ENCODE measurements around the gene TPSB2.

The TPSB2 gene

GRCh38 chr16:1211451-1212268, 18.3 kb downstream of the TPSB2 start:
- H3K27ac ChIP-seq (ENCODE audit: low read length), result no peak overlapping the region
- no peaks in the 10 kb centered on the region for H3K36me3 ChIP-seq (replicated peaks; ENCODE audit: insufficient read depth, low read length)
- no peak overlapping the region for H3K4me3 ChIP-seq (ENCODE audit: low read length)
- H3K79me2 ChIP-seq (ENCODE audit: low read length), result no peaks in the 10 kb centered on the region
- H3K27me3 ChIP-seq (replicated peaks; ENCODE audit: insufficient read depth, low read length), result peaks cover 95% of the 10 kb centered on the region
- TF ChIP-seq EZH2 (optimal IDR thresholded peaks at IDR 0.05; ENCODE audit: low read depth, low read length) (no peak), CTCF (IDR thresholded peaks at IDR 0.05; ENCODE audit: low read length) (no peak)
- no peak overlapping the region for H3K9ac ChIP-seq (ENCODE audit: low read length)
- no peaks in the 10 kb centered on the region for H3F3A ChIP-seq (ENCODE audit: insufficient read depth, low read length)
- H3K9me3 ChIP-seq (replicated peaks; ENCODE audit: insufficient read depth, low read length), result no peaks in the 10 kb centered on the region
- H3K4me2 ChIP-seq (ENCODE audit: low read depth, low read length), result no peak overlapping the region
- H3K4me1 ChIP-seq (ENCODE audit: low read length), result no peaks in the 10 kb centered on the region
- no peaks in the 10 kb centered on the region for H4K20me1 ChIP-seq (ENCODE audit: insufficient read depth, low read length)
- no peak for DNase-seq
- no peaks in the 10 kb centered on the region for H3K9me2 ChIP-seq (replicated peaks; ENCODE audit: insufficient read depth, low read length)
- H2AFZ ChIP-seq (ENCODE audit: low read length), result no peak overlapping the region

- no peaks in the 10 kb centered on the region for H3K79me2 ChIP-seq (ENCODE audit: low read length)
- no peaks in the 10 kb centered on the region for H3F3A ChIP-seq (ENCODE audit: insufficient read depth, low read length)
- no peak overlapping the region for H2AFZ ChIP-seq (ENCODE audit: low read length)
- H3K27ac ChIP-seq (ENCODE audit: low read length), result no peak overlapping the region
- H3K4me3 ChIP-seq (ENCODE audit: low read length), result no peak overlapping the region
- H3K4me1 ChIP-seq (ENCODE audit: low read length), result no peaks in the 10 kb centered on the region
- no peaks in the 10 kb centered on the region for H4K20me1 ChIP-seq (ENCODE audit: insufficient read depth, low read length)
- no peak overlapping the region for H3K9ac ChIP-seq (ENCODE audit: low read length)
- H3K4me2 ChIP-seq (ENCODE audit: low read depth, low read length), result no peak overlapping the region
- TF ChIP-seq EZH2phosphoT487 (IDR thresholded peaks at IDR 0.05; ENCODE audit: low read length) (no peak), EZH2 (optimal IDR thresholded peaks at IDR 0.05; ENCODE audit: low read depth, low read length) (no peak), CTCF (IDR thresholded peaks at IDR 0.05; ENCODE audit: low read length) (no peak)
- H3K9me3 ChIP-seq (replicated peaks; ENCODE audit: insufficient read depth, low read length), result no peaks in the 10 kb centered on the region
- H3K27me3 ChIP-seq (replicated peaks; ENCODE audit: insufficient read depth, low read length), result peaks cover 89% of the 10 kb centered on the region
- DNase-seq, result no peak
- no peaks in the 10 kb centered on the region for H3K9me2 ChIP-seq (replicated peaks; ENCODE audit: insufficient read depth, low read length)
- H3K36me3 ChIP-seq (replicated peaks; ENCODE audit: insufficient read depth, low read length), result no peaks in the 10 kb centered on the region
These were observed 19.5 kb downstream of the TPSB2 start for GRCh38 chr16:1210461-1210860.

GRCh38 chr16:1209081-1209480, 20.9 kb downstream of the TPSB2 start:
- H4K20me1 ChIP-seq (ENCODE audit: insufficient read depth, low read length), result no peaks in the 10 kb centered on the region
- no peaks in the 10 kb centered on the region for H3K79me2 ChIP-seq (ENCODE audit: low read length)
- H3K9me2 ChIP-seq (replicated peaks; ENCODE audit: insufficient read depth, low read length), result no peaks in the 10 kb centered on the region
- DNase-seq, result no peak
- H3K4me1 ChIP-seq (ENCODE audit: low read length), result no peaks in the 10 kb centered on the region
- no peaks in the 10 kb centered on the region for H3F3A ChIP-seq (ENCODE audit: insufficient read depth, low read length)
- H2AFZ ChIP-seq (ENCODE audit: low read length), result no peak overlapping the region
- no peak overlapping the region for H3K4me3 ChIP-seq (ENCODE audit: low read length)
- H3K9ac ChIP-seq (ENCODE audit: low read length), result no peak overlapping the region
- H3K36me3 ChIP-seq (replicated peaks; ENCODE audit: insufficient read depth, low read length), result no peaks in the 10 kb centered on the region
- no peak overlapping the region for H3K4me2 ChIP-seq (ENCODE audit: low read depth, low read length)
- TF ChIP-seq EZH2 (optimal IDR thresholded peaks at IDR 0.05; ENCODE audit: low read depth, low read length) (no peak), CTCF (IDR thresholded peaks at IDR 0.05; ENCODE audit: low read length) (no peak), EZH2phosphoT487 (IDR thresholded peaks at IDR 0.05; ENCODE audit: low read length) (no peak)
- no peak overlapping the region for H3K27ac ChIP-seq (ENCODE audit: low read length)
- H3K27me3 ChIP-seq (replicated peaks; ENCODE audit: insufficient read depth, low read length), result peaks cover 87% of the 10 kb centered on the region
- no peaks in the 10 kb centered on the region for H3K9me3 ChIP-seq (replicated peaks; ENCODE audit: insufficient read depth, low read length)
